ENCODE data around the gene APBA2. TPM values are rescaled to one million over a fixed set of nuclear protein-coding genes. Genes with fewer than 3 reads are reported as not detected.

APBA2 gene
- total RNA-seq, 1 experiment from 2014 or later = 11.2 TPM

- Mint-ChIP-seq H3K36me3 (no peaks in the 10 kb centered on the region), H3K4me1 (no peaks in the 10 kb centered on the region; the same call in 1 of the 2 replicates), H3K27ac (no peak overlapping the region), H3K4me3 (no peak overlapping the region), H3K27me3 (ENCODE audit: low read depth) (no peaks in the 10 kb centered on the region), H3K9me3 (no peaks in the 10 kb centered on the region)
- TF ChIP-seq E2F5 (CRISPR knock-in tag; IDR thresholded peaks at IDR 0.05) = no peak
- ChIA-PET CTCF (interaction anchor here (1.2 to 12.5 kb wide), 3 partner anchors 18 to 103 kb away, joined by 3 to 196 read pairs (median 31); no protein-coding TSS in a partner anchor), POLR2A (no interaction called here)
- DNase-seq (ENCODE audit: low spot score) (no peak), ATAC-seq (no peak)
Measured at GRCh38 chr15:29121907-29122306, 236.1 kb downstream of the APBA2 start.

GRCh38 chr15:29122506-29122905 is 236.7 kb downstream of the APBA2 start:
- CTCF ChIA-PET = interaction anchor here (1.2 to 12.5 kb wide), 3 partner anchors 17 to 104 kb away, joined by 3 to 196 read pairs (median 31); no protein-coding TSS in a partner anchor
- TF ChIP-seq NR3C1 (CRISPR knock-in tag; conservative IDR thresholded peaks at IDR 0.05; ENCODE audit: low read depth) (no peak), TEAD4 (CRISPR knock-in tag; IDR thresholded peaks at IDR 0.05) (no peak), GABPB1 (CRISPR knock-in tag; IDR thresholded peaks at IDR 0.05) (no peak), PREB (CRISPR knock-in tag; IDR thresholded peaks at IDR 0.05; ENCODE audit: borderline replicate concordance) (no peak)
- no peaks in the 10 kb centered on the region for H3K27me3 Mint-ChIP-seq (ENCODE audit: low read depth)
- H3K9me3 Mint-ChIP-seq = no peaks in the 10 kb centered on the region
- no peak for DNase-seq (ENCODE audit: low spot score)
- peaks cover 4% of the 10 kb centered on the region for H3K4me1 Mint-ChIP-seq
- POLR2A ChIA-PET = no interaction called here
- ATAC-seq = no peak
- H3K4me3 Mint-ChIP-seq = no peak overlapping the region
- H3K27ac Mint-ChIP-seq = no peak overlapping the region
- no peaks in the 10 kb centered on the region for H3K36me3 Mint-ChIP-seq

- POLR2A ChIA-PET = no interaction called here
Measured at GRCh38 chr15:29123171-29123570, 237.4 kb downstream of the APBA2 start.

More at GRCh38 chr15:29123171-29123570, 237.4 kb downstream of the APBA2 start:
- H3K27ac Mint-ChIP-seq = no peak overlapping the region
- CTCF ChIA-PET = interaction anchor here (4.9 kb wide), 1 partner anchor 18 kb away, joined by 70 read pairs; no protein-coding TSS in a partner anchor
- peaks cover 9% of the 10 kb centered on the region for H3K4me1 Mint-ChIP-seq
- TF ChIP-seq CREM (CRISPR knock-in tag; IDR thresholded peaks at IDR 0.05) (no peak), ATF3 (CRISPR knock-in tag; conservative IDR thresholded peaks at IDR 0.05) (no peak), CDX4 (CRISPR knock-in tag; IDR thresholded peaks at IDR 0.05; ENCODE audit: borderline replicate concordance) (no peak), SMAD3 (CRISPR knock-in tag; IDR thresholded peaks at IDR 0.05; ENCODE audit: borderline replicate concordance) (no peak), ZMAT4 (CRISPR knock-in tag; IDR thresholded peaks at IDR 0.05) (no peak), GTF2I (CRISPR knock-in tag; conservative IDR thresholded peaks at IDR 0.05) (no peak), OVOL2 (CRISPR knock-in tag; IDR thresholded peaks at IDR 0.05; ENCODE audit: borderline replicate concordance) (no peak), ZNF532 (CRISPR knock-in tag; IDR thresholded peaks at IDR 0.05; ENCODE audit: borderline replicate concordance) (no peak), CTCF (IDR thresholded peaks at IDR 0.05) (no peak), KAT7 (CRISPR knock-in tag; IDR thresholded peaks at IDR 0.05; ENCODE audit: borderline replicate concordance) (no peak), FOXP1 (CRISPR knock-in tag; IDR thresholded peaks at IDR 0.05; ENCODE audit: borderline replicate concordance) (no peak), SOX15 (CRISPR knock-in tag; IDR thresholded peaks at IDR 0.05) (no peak), GRHL2 (CRISPR knock-in tag; IDR thresholded peaks at IDR 0.05; ENCODE audit: insufficient replicate concordance, severe bottlenecking) (no peak)
- no peaks in the 10 kb centered on the region for H3K9me3 Mint-ChIP-seq
- H3K4me3 Mint-ChIP-seq = no peak overlapping the region
- ATAC-seq (no peak), DNase-seq (ENCODE audit: low spot score) (no peak)
- no peaks in the 10 kb centered on the region for H3K36me3 Mint-ChIP-seq
- H3K27me3 Mint-ChIP-seq (ENCODE audit: low read depth) = no peaks in the 10 kb centered on the region
